IMR-90 (cell line): ENCODE data around the gene NAXE. TPM values are rescaled to one million over a fixed set of nuclear protein-coding genes. Genes with fewer than 3 reads are reported as not detected.

Experiments
- ATAC-seq: fragments of 200-7000 bp; cut with Tn5 transposase; 2 replicates; pipeline ENCODE4 v1.9.1; 2020; ENCODE audit warnings: low read depth, mild to moderate bottlenecking, moderate library complexity
- BruUV-seq: library from RNA; stranded (reverse); fragments of 400-500 nt; replicated peaks from 2 replicates; lab custom pipeline; 2021; lab: Mats Ljungman, UMichigan
- CTCF ChIA-PET: fragments of 300-600 bp; formaldehyde crosslinking; extraction: SDS; loops from one replicate; lab custom pipeline; 2021; ENCODE audit warnings: antibody characterized with exemption; lab: Yijun Ruan, JAX
- POLR2A ChIA-PET: fragments of 300-600 bp; sonication (Branson Sonifier 250); formaldehyde crosslinking; loops from one replicate; lab custom pipeline; 2022; ENCODE audit warnings: antibody characterized with exemption; ENCODE audit not compliant: unreplicated experiment; lab: Charles Lee
- DNase-seq: peaks from one replicate; pipeline ENCODE4 v3.0.0; 2013
- H2AFZ ChIP-seq: replicated peaks from 2 replicates; pipeline ENCODE3; 2013; ENCODE audit warnings: low read length, mild to moderate bottlenecking; ENCODE audit not compliant: poor library complexity
- H2AK5ac ChIP-seq: 2 replicates; pipeline ENCODE4 v1.6.1; 2013; ENCODE audit warnings: low read depth, low read length, inconsistent platforms
- H2AK9ac ChIP-seq: replicated peaks from 2 replicates; pipeline ENCODE3; 2013; ENCODE audit warnings: mild to moderate bottlenecking, low read depth, low read length, moderate library complexity; ENCODE audit not compliant: poor library complexity
- H2BK120ac ChIP-seq: 2 replicates; pipeline ENCODE4 v1.6.1; 2013; ENCODE audit warnings: low read depth, low read length, inconsistent platforms
- H2BK15ac ChIP-seq: 3 replicates; pipeline ENCODE4 v1.6.1; 2013; ENCODE audit warnings: low read depth, low read length, inconsistent platforms
- H2BK20ac ChIP-seq: 2 replicates; pipeline ENCODE4 v1.6.1; 2013; ENCODE audit warnings: low read depth, mild to moderate bottlenecking, inconsistent platforms, low read length, moderate library complexity
- H2BK5ac ChIP-seq: 2 replicates; pipeline ENCODE4 v1.6.1; 2013; ENCODE audit warnings: mild to moderate bottlenecking, low read depth, low read length, inconsistent platforms; ENCODE audit not compliant: poor library complexity, severe bottlenecking
- H3K14ac ChIP-seq: replicated peaks from 2 replicates; pipeline ENCODE4 v1.6.1; 2013; ENCODE audit warnings: low read depth, low read length, inconsistent platforms
- H3K18ac ChIP-seq: 2 replicates; pipeline ENCODE4 v1.6.1; 2013; ENCODE audit warnings: low read depth, low read length, control low read depth
- H3K23ac ChIP-seq: 2 replicates; pipeline ENCODE4 v1.6.1; 2013; ENCODE audit warnings: low read depth, low read length, inconsistent platforms
- H3K27ac ChIP-seq: 2 replicates; pipeline ENCODE4 v1.5.1; 2013; ENCODE audit warnings: mild to moderate bottlenecking, control low read depth, low read length; ENCODE audit not compliant: insufficient read depth
- H3K27me3 ChIP-seq: 2 replicates; pipeline ENCODE4 v1.6.1; 2013; ENCODE audit warnings: low read length; ENCODE audit not compliant: control insufficient read depth, insufficient read depth
- H3K36me3 ChIP-seq: 2 replicates; pipeline ENCODE4 v1.6.1; 2013; ENCODE audit warnings: low read length, mixed read lengths; ENCODE audit not compliant: control insufficient read depth, insufficient read depth
- H3K4ac ChIP-seq: 2 replicates; pipeline ENCODE4 v1.6.1; 2013; ENCODE audit warnings: low read depth, low read length, inconsistent platforms
- H3K4me1 ChIP-seq: 2 replicates; pipeline ENCODE4 v1.6.1; 2013; ENCODE audit warnings: low read length, mixed read lengths; ENCODE audit not compliant: control insufficient read depth, insufficient read depth
- H3K4me2 ChIP-seq: 2 replicates; pipeline ENCODE4 v1.6.1; 2013; ENCODE audit warnings: low read depth, mild to moderate bottlenecking, control low read depth, low read length, moderate library complexity
- H3K4me3 ChIP-seq: 2 replicates; pipeline ENCODE4 v1.5.1; 2013; ENCODE audit warnings: low read depth, mild to moderate bottlenecking, control low read depth, low read length, moderate library complexity; ENCODE audit not compliant: insufficient read depth
- H3K56ac ChIP-seq: 2 replicates; pipeline ENCODE4 v1.6.1; 2013; ENCODE audit warnings: low read length, inconsistent platforms; ENCODE audit not compliant: insufficient read depth; ENCODE audit errors: extremely low read depth
- H3K79me1 ChIP-seq, 2 experiments: 2 replicates each; pipeline ENCODE4 v1.6.1; 2013; ENCODE audit warnings: low read length in 2 of 2, inconsistent platforms in 1 of 2, low read depth in 1 of 2
- H3K9ac ChIP-seq: 2 replicates; pipeline ENCODE4 v1.6.1; 2013; ENCODE audit warnings: low read depth, low read length, control low read depth
- H3K9me1 ChIP-seq: 2 replicates; pipeline ENCODE4 v1.6.1; 2013; ENCODE audit warnings: low read length, inconsistent platforms; ENCODE audit not compliant: insufficient read depth
- H3K9me3 ChIP-seq: 2 replicates; pipeline ENCODE4 v1.6.1; 2013; ENCODE audit warnings: low read length; ENCODE audit not compliant: control insufficient read depth, insufficient read depth
- H4K20me1 ChIP-seq: 2 replicates; pipeline ENCODE4 v1.6.1; 2013; ENCODE audit warnings: low read length, inconsistent platforms; ENCODE audit not compliant: insufficient read depth
- H4K5ac ChIP-seq: 2 replicates; pipeline ENCODE4 v1.6.1; 2013; ENCODE audit warnings: mild to moderate bottlenecking, low read depth, low read length, control low read depth
- H4K8ac ChIP-seq, 2 experiments: 2 replicates each; pipeline ENCODE4 v1.6.1; 2013; ENCODE audit warnings: low read depth in 2 of 2, low read length in 2 of 2, control low read depth in 1 of 2, inconsistent platforms in 1 of 2
- H4K91ac ChIP-seq: 2 replicates; pipeline ENCODE4 v1.6.1; 2013; ENCODE audit warnings: low read depth, low read length, inconsistent platforms; ENCODE audit not compliant: insufficient read depth
- MXI1 ChIP-seq: IDR thresholded peaks from 2 replicates; pipeline ENCODE4 v1.6.1; 2012; ENCODE audit warnings: low read depth, mild to moderate bottlenecking, low read length, moderate library complexity, borderline replicate concordance
- RCOR1 ChIP-seq: IDR thresholded peaks from 2 replicates; pipeline ENCODE4 v1.6.1; 2012; ENCODE audit warnings: mild to moderate bottlenecking, low read length, improper control_type of control experiment; ENCODE audit not compliant: insufficient replicate concordance
- WGBS, 2 experiments: methylation state at CpG; one replicate each; pipeline versions ENCODE4 v1.1.5 to v1.1.7; 2013; ENCODE audit warnings: missing lambda C conversion rate in 2 of 2; ENCODE audit not compliant: insufficient read length in 1 of 2; ENCODE audit errors: extremely low coverage in 2 of 2; 5-methylcytosine and 5-hydroxymethylcytosine counted together
- dilution Hi-C: fragments of 300-500 bp; cut with HindIII; formaldehyde crosslinking; loops from one replicate; pipeline ENCODE4 v1.14.3; 2018; ENCODE audit warnings: low sequenced_read_pairs; ENCODE audit not compliant: unreplicated experiment
- in situ Hi-C: fragments of 300-500 bp; cut with MboI; formaldehyde crosslinking; loops from 3 replicates; pipeline ENCODE4 v1.14.3; 2019; ENCODE audit warnings: low sequenced_read_pairs, inconsistent platforms, mixed read lengths
- intact Hi-C: fragments of 100-400 bp; cut with micrococcal nuclease; formaldehyde crosslinking; loops from 2 replicates; pipeline ENCODE4 v1.10.0; 2022
- polyA plus RNA-seq, 3 experiments: library from polyadenylated mRNA; depleted of rRNA; stranded (reverse); fragments of >200 nt; gene quantifications; 2 replicates each; pipeline ENCODE4 v1.2.3, GENCODE V29; 2012; ENCODE audit warnings: low replicate concordance in 1 of 3
- total RNA-seq: library from RNA; depleted of rRNA; stranded (reverse); fragments of >200 nt; gene quantifications from 2 replicates; pipeline ENCODE4 v1.2.3, GENCODE V29; 2012

The NAXE gene
- total and polyA plus RNA-seq, 2 of the 4 experiments (the other 2 are of a cell fraction) = 61.0 to 74.2 TPM

- Histone ChIP-seq H3K23ac (peak overlapping the region; percentile 95; the same call in 1 of the 2 replicates), H3K18ac (no peak overlapping the region), H3K4me3 (no peak overlapping the region), H4K5ac (peak overlapping the region; percentile 58; the same call in 1 of the 2 replicates), H3K14ac (no peak overlapping the region), H3K9me3 (no peaks in the 10 kb centered on the region), H2BK20ac (no peak overlapping the region), H3K56ac (no peak overlapping the region), H2AK5ac (0 out of 2 replicates have a peak overlapping the region, but pooled peaks have one; percentile 84), H3K4ac (no peak overlapping the region), H3K79me1 (peaks cover 11 to 18% of the 10 kb centered on the region in 2 experiments), H2AFZ (no peak overlapping the region), H2AK9ac (no peak overlapping the region), H3K36me3 (peaks cover 10% of the 10 kb centered on the region), H3K27me3 (peaks cover 8% of the 10 kb centered on the region), H3K9me1 (peaks cover 10% of the 10 kb centered on the region), H3K9ac (no peak overlapping the region), H3K27ac (no peak overlapping the region), H3K4me1 (peaks cover 3% of the 10 kb centered on the region; the same call in 1 of the 2 replicates), H2BK15ac (no peak overlapping the region), H3K4me2 (no peak overlapping the region), H2BK120ac (no peak overlapping the region), H4K20me1 (no peaks in the 10 kb centered on the region), H4K8ac (peak overlapping the region; percentile 97 to 100; a peak in 3 of 4 replicates), H2BK5ac (no peak overlapping the region), H4K91ac (no peak overlapping the region)
- no TSS peak for BruUV-seq
- WGBS, 2 experiments = 95% methylated on average over 3 of the region's 10 CpGs; no CpG with 5 or more reads in 1 of the 2 experiments
- intact Hi-C loops = loop anchor here (5.0 kb wide), 1 partner anchor 108 kb away; no protein-coding TSS in a partner anchor
- TF ChIP-seq MXI1 (no peak), RCOR1 (no peak)
- ChIA-PET CTCF (interaction anchor here (1.0 to 1.6 kb wide), 2 partner anchors 18 to 205 kb away, joined by 3 to 5 read pairs; no protein-coding TSS in a partner anchor), POLR2A (interaction anchor here (0.6 kb wide), 1 partner anchor 90 kb away, joined by 8 read pairs; the partner anchor contains the start of gene MEF2D)
- DNase-seq (no peak), ATAC-seq (no peak)
- in situ Hi-C loops = no loop called here
- dilution Hi-C loops = no loop called here
Observed at GRCh38 chr1:156590326-156591180, 1.0 kb upstream of the NAXE start.
